IPS DF 4.7 (cell line): Measurements from ENCODE around the gene CS.
A peak's percentile ranks its signal among the peaks of the same experiment; 100 is the strongest.
"Not testable (repeated sequence)": the region's sequence is repeated elsewhere in the genome, so short reads cannot be mapped to it uniquely, and the experiment has no call there.

Source experiments
- DNase-seq: peaks from one replicate; pipeline ENCODE4 v3.0.0-alpha.2; 2013; ENCODE audit warnings: low spot score; ENCODE audit errors: extremely low read depth

Gene CS

GRCh38 chr12:56282030-56282429, 18.1 kb downstream of the CS start:
- DNase-seq, result no peak

- no peak for DNase-seq
These were observed 19.3 kb downstream of the CS start for GRCh38 chr12:56280849-56281248.

- no peak for DNase-seq
These were observed 21.2 kb downstream of the CS start for GRCh38 chr12:56278905-56279304.

- no peak for DNase-seq
These were observed 25.8 kb downstream of the CS start for GRCh38 chr12:56274299-56274698.

- DNase-seq, result not testable (repeated sequence)
These were observed 27.7 kb downstream of the CS start for GRCh38 chr12:56272468-56272867.

- DNase-seq, result no peak
These were observed 29.1 kb downstream of the CS start for GRCh38 chr12:56271031-56271430.

GRCh38 chr12:56267443-56268071, 32.6 kb downstream of the CS start:
- DNase-seq, result no peak

GRCh38 chr12:56266693-56267442, 33.3 kb downstream of the CS start, which contains the start of gene COQ10A:
Gene COQ10A, plus strand, starts transcription at chr12:56266942. Its CDS starts 177 bp downstream, at chr12:56267119.
- DNase-seq, result peak; percentile 95

- DNase-seq, result not testable (repeated sequence)
These were observed 34.0 kb downstream of the CS start for GRCh38 chr12:56266068-56266692.

GRCh38 chr12:56262955-56263354, 37.2 kb downstream of the CS start:
- DNase-seq, result not testable (repeated sequence)

GRCh38 chr12:56261503-56262232, 38.5 kb downstream of the CS start:
- no peak for DNase-seq

- no peak for DNase-seq
These were observed 39.2 kb downstream of the CS start for GRCh38 chr12:56260921-56261320.

GRCh38 chr12:56260380-56260779, 39.8 kb downstream of the CS start:
- DNase-seq, result no peak

GRCh38 chr12:56258820-56259183, 41.3 kb downstream of the CS start:
- DNase-seq, result no peak

- no peak for DNase-seq
These were observed 41.9 kb downstream of the CS start, which contains the start of gene ANKRD52 for GRCh38 chr12:56258068-56258819. Gene ANKRD52, minus strand, starts transcription at chr12:56258384. Its CDS starts 115 bp downstream, at chr12:56258269.

GRCh38 chr12:56257491-56258067, 42.6 kb downstream of the CS start:
- DNase-seq, result no peak

GRCh38 chr12:56257071-56257470, 43.1 kb downstream of the CS start:
- DNase-seq, result no peak

GRCh38 chr12:56256326-56256960, 43.7 kb downstream of the CS start:
- no peak for DNase-seq

- DNase-seq, result no peak
These were observed 44.5 kb downstream of the CS start for GRCh38 chr12:56255671-56256070.

- no peak for DNase-seq
These were observed 47.0 kb downstream of the CS start for GRCh38 chr12:56253091-56253490.
